ENCODE measurements around the gene SPATA6.
"Not testable (repeated sequence)": the region's sequence is repeated elsewhere in the genome, so short reads cannot be mapped to it uniquely, and the experiment has no call there.

Gene SPATA6

DNA sequence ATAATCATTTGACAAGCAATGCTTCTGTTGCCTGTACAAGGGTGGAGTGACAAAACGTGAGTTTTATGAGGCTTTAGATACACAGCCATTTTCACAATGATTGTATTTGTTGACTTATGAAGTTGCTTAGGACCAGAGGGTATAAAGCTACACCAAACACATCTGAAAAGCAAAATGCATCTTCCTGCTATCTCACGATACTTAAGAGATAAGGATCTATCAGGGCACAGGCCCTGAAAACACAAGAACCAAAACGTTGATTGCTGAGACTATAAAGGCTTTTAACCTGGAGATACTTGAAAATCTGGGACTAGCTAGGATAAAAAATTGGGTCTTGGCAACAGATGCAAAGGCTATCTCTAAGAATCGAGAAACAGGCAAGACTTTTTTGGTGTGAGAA lies 133.7 kb downstream of the SPATA6 start:
- no peak for DNase-seq

- no peak for DNase-seq
Measured at GRCh38 chr1:48333316-48333715, 138.7 kb downstream of the SPATA6 start.

GRCh38 chr1:48332115-48332514 lies 139.9 kb downstream of the SPATA6 start:
- DNase-seq = no peak

DNA sequence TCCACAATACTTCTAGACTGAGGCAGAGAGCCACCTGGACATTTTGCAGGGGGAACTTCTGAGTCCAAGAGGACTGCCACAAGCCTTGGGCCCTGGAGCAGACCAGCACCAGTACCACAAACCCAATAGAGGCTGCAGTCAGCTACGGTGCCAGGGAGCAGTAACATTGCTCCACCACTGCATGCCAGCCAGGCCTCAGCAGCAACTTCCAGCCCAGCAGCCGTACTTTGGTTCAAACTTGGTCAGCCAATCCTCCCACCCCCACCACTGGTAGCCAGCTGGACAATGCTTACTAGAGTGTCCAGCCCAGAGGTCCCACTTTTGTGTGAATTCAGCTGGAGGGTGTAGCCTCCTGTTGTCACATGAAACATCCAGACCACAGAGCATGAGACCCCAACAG lies 142.1 kb downstream of the SPATA6 start:
- DNase-seq = no peak

GRCh38 chr1:48329486-48329885 lies 142.5 kb downstream of the SPATA6 start:
- DNase-seq = no peak

DNA sequence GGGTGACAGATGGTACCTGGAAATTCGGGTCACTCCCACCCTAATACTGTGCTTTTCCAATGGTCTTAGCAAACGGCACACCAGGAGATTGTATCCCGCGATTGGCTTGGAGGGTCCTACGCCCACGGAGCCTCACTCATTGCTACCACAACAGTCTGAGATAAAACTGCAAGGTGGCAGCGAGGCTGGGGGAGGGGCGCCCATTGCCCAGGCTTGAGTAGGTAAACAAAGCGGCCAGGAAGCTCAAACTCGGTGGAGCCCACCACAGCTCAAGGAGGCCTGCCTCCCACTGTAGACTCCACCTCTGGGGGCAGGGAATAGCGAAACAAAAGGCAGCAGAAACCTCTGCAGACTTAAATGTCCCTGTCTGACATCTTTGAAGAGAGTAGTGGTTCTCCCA lies 160.2 kb downstream of the SPATA6 start:
- DNase-seq = not testable (repeated sequence)

GRCh38 chr1:48309564-48310082 lies 162.4 kb downstream of the SPATA6 start:
- DNase-seq = no peak

DNA sequence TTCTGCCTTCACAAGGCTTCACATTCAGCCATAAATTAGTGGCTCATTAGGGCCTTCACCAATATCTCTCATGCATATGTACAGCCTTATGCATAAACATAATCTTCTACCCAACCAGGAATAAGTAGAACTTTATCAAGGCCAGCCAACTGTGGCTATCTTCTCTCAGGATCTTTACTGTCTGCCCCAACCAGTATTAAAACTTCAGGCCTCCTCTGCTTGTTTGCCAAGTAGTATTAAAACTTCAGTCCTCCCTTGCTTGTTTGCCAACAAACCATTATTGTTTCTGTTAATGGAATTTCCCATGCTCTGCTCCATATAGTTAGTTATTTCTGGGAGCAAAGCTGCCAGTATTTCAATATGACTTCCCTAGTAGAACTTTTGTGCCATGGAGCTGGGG lies 169.4 kb downstream of the SPATA6 start:
- no peak for DNase-seq

- DNase-seq = no peak
Measured at GRCh38 chr1:48294656-48295055, 177.3 kb downstream of the SPATA6 start.

DNA sequence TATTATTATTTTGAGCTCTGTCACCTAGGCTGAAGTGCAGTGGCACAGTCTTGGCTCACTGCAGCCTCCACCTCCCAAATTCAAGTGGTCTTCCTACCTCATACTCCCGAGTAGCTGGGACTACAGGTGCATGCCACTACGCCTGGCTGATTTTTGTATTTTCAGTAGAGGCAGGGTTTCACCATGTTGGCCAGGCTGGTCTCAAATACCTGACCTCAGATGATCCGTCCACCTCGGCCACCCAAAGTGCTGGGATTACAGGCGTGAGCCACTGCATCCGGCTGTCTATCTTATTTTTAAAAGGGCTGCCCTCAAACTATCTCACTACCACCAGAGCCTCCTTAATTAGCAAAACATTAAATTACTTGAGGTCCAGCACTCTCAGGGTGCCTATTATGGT lies 177.9 kb downstream of the SPATA6 start:
- not testable (repeated sequence) for DNase-seq

GRCh38 chr1:48292706-48293105 lies 179.3 kb downstream of the SPATA6 start:
- no peak for DNase-seq

DNA sequence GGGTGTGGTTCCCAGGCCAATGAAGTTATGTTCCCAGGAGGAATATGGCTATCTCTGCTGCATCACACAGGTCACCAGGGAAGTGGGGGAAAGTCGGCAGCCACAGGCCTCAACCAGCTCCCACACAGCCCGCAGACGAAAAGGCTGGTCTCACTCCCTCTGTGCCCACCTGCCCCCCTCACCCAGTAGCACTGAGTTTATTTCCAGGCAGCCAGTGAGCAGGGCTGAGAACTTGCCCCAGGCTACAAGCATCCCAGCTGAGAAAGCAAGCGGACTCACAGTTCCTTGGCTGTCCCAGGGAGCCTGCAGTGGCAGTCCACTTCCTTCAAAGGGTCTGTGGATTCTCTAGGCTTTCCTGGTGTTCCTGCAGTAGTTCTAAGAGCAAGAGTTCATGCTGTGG lies 180.6 kb downstream of the SPATA6 start:
- no peak for DNase-seq

DNA sequence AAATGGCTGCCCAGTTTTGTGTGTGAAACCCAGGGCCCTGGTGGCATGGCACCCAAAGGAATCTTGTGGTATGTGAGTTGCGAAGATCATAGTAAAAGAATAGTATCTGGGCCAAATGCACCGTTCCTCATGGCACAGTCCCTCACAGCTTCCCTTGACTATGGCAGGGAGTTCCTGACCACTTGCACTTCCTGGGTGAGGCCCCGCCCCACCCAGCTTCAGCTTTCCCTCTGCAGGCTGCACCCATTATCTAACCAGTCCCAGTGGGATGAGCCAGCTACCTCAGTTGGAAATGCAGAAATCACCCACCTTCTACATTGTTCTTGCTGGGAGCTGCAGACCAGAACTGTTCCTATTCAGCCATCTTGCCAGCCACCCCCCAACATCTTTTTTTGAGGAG lies 186.5 kb downstream of the SPATA6 start:
- peak; percentile 11 for DNase-seq

DNA sequence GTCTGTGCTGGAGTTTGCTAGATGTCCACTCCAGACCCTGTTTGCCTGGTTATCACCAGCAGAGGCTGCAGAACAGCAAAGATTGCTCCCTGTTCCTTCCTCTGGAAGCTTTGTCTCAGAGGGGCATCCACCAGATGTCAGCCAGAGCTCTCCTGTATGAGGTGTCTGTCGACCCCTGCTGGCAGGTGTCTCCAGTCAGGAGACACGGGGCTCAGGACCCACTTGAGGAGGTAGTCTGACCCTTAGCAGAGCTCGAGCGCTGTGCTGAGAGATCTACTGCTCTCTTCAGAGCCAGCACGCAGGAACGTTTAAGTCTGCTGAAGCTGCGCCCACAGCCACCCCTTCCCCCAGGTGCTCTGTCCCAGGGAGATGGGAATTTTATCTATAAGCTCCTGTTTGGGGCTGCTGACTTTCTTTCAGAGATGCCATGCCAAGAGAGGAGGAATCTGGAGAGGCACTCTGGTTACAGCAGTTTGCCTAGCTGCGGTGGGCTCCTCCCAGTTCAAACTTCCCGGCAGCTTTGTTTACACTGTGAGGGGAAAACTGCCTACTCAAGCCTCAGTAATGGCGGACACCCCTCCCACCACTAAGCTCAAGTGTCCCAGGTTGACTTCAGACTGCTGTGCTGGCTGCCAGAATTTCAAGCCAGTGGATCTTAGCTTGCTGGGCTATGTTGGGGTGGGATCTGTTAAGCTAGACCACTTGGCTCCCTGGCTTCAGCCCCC lies 187.1 kb downstream of the SPATA6 start:
- DNase-seq = peak; percentile 54

DNA sequence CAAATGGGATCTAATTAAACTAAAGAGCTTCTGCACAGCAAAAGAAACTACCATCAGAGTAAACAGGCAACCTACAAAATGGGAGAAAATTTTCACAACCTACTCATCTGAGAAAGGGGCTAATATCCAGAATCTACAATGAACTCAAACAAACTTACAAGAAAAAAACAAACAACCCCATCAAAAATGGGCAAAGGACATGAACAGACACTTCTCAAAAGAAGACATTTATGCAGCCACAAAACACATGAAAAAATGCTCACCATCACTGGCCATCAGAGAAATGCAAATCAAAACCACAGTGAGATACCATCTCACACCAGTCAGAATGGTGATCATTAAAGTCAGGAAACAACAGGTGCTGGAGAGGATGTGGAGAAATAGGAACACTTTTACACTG lies 189.7 kb downstream of the SPATA6 start:
- DNase-seq = not testable (repeated sequence)

DNA sequence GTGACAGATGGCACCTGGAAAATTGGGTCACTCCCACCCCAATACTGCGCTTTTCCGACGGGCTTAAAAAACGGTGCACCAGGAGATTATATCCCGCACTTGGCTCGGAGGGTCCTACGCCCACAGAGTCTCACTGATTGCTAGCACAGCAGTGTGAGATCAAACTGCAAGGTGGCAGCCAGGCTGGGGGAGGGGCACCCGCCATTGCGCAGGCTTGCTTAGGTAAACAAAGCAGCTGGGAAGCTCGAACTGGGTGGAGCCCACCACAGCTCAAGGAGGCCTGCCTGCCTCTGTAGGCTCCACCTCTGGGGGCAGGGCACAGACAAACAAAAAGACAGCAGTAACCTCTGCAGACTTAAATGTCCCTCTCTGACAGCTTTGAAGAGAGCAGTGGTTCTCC lies 194.6 kb downstream of the SPATA6 start:
- DNase-seq = not testable (repeated sequence)

GRCh38 chr1:48266576-48266975 lies 205.4 kb downstream of the SPATA6 start:
- DNase-seq = no peak

DNA sequence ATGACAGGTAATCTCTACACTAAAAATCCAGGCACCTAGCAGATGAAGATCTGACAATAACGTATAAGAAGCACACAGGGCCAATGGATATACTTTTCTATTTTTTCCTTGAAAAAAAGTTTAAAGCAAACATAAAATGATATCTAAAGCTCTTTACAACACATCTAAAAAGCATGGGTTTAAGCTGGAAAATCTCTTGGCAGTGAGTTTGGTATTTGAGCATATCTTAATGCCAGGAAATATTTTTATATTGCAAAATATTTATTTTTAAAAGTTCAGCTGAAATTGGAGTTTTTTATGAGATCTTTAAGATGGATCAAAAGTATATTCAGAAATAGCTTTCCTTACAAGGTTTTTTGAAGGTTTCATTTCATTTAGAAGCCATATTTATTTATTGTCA lies 209.0 kb downstream of the SPATA6 start:
- DNase-seq = no peak

GRCh38 chr1:48261881-48262400 lies 210.1 kb downstream of the SPATA6 start:
- DNase-seq = no peak

GRCh38 chr1:48258106-48258505 lies 213.9 kb downstream of the SPATA6 start:
- no peak for DNase-seq

DNA sequence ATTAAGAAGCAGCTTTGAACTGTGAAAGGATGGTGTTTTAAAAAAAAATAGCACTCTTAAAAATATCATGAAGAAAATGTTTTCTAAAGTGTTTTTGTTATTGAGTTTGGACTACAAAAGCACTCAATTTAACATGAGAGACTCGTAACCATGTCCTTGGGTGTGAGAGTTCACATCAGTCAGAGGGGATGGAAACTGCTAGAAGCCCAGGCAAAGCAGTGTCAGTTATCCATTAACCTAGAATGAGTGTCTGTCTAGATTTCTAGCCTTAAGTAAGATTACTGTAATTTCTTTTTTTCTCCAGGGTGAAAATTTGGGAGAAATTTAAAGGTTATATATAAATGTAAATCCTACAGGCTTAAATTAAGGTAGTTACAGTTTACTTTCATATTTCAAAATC lies 217.8 kb downstream of the SPATA6 start:
- no peak for DNase-seq

DNA sequence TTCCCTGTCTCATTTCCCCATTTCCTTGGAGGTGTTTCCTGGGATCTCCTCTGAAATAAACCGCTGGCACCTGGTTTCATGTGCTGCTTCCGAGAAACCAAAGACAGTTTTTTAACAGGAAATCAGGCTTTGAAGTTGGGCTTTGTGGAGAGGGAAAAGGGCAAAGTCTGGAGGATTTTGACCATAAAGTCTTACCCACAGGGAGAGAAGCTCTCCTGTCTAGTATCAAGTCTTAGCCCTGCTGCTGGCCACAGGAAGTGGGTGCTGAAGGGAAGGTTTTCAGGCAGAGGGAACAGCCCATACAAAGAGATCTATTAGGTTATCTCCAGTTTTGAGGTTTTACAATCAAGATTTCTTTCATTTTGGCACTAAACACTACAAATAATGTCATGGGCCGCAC lies 220.2 kb downstream of the SPATA6 start:
- DNase-seq = no peak

GRCh38 chr1:48251323-48251722 lies 220.7 kb downstream of the SPATA6 start:
- DNase-seq = no peak

GRCh38 chr1:48250572-48250971 lies 221.4 kb downstream of the SPATA6 start:
- peak; percentile 62 for DNase-seq

DNA sequence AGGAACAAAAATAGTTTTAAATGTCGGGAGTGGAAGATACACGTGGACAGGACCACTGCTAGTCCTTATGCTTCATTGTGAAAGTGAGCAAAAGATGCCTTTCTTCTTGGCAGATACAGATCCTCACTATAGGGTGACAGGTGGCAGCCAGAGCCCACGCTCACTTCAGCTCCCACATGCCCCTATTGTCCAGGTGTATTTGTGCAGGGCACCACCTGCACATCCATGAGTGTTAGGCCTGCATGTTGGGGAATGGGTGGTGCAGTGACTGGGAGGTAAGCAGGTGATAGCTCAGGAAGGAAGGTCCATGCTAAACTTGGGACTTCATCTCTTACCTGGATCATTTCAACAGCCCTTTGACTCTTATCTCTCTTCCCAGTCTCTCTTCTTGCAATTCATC lies 222.1 kb downstream of the SPATA6 start:
- DNase-seq = peak; percentile 42
